Neural cell (in vitro differentiated cells): Measurements from ENCODE around the gene TBC1D5. TPM values are rescaled to one million over a fixed set of nuclear protein-coding genes. Genes with fewer than 3 reads are reported as not detected.

ENCODE experiments used
- H2AFZ ChIP-seq: fragments of 200-600, 300-800 bp; sonication (generic), shearing (Covaris generic); 2 replicates; pipeline ENCODE4 v1.6.0; 2014; ENCODE audit warnings: low read depth, mild to moderate bottlenecking, antibody characterized with exemption, low read length, moderate library complexity
- H3F3A ChIP-seq: fragments of 200-600 bp; shearing (Covaris generic); 2 replicates; pipeline ENCODE4 v1.6.1; 2016; ENCODE audit warnings: mild to moderate bottlenecking, moderate library complexity, mixed read lengths, antibody characterized with exemption, low read length; ENCODE audit not compliant: insufficient read depth, poor library complexity, severe bottlenecking
- H3K27ac ChIP-seq: fragments of 200-600, 300-800 bp; sonication (generic), shearing (Covaris generic); 2 replicates; pipeline ENCODE4 v1.5.1; 2014; ENCODE audit warnings: mild to moderate bottlenecking, low read length, moderate library complexity
- H3K27me3 ChIP-seq: fragments of 300-800, 200-600 bp; sonication (generic), shearing (Covaris generic); 2 replicates; pipeline ENCODE4 v1.6.0; 2014; ENCODE audit warnings: mild to moderate bottlenecking, low read depth, low read length, moderate library complexity; ENCODE audit not compliant: insufficient read depth
- H3K36me3 ChIP-seq: fragments of 300-800, 200-600 bp; sonication (generic), shearing (Covaris generic); 2 replicates; pipeline ENCODE4 v1.5.1; 2014; ENCODE audit warnings: mild to moderate bottlenecking, antibody characterized with exemption, low read length, moderate library complexity; ENCODE audit not compliant: insufficient read depth
- H3K4me2 ChIP-seq: fragments of 300-800, 200-600 bp; sonication (generic), shearing (Covaris generic); 2 replicates; pipeline ENCODE4 v1.6.0; 2014; ENCODE audit warnings: mild to moderate bottlenecking, low read length
- H3K4me3 ChIP-seq: fragments of 300-800, 200-600 bp; sonication (generic), shearing (Covaris generic); 2 replicates; pipeline ENCODE4 v1.5.1; 2014; ENCODE audit warnings: mild to moderate bottlenecking, low read length, moderate library complexity
- H3K79me2 ChIP-seq: fragments of 200-600 bp; shearing (Covaris generic); replicated peaks from 2 replicates; pipeline ENCODE4 v1.6.0; 2014; ENCODE audit warnings: mild to moderate bottlenecking, low read length, moderate library complexity; ENCODE audit not compliant: insufficient read depth
- H3K9ac ChIP-seq: fragments of 300-800, 200-600 bp; sonication (generic), shearing (Covaris generic); 2 replicates; pipeline ENCODE4 v1.6.1; 2016; ENCODE audit warnings: mild to moderate bottlenecking, low read length, mixed read lengths
- H3K9me2 ChIP-seq: fragments of 200-600 bp; shearing (Covaris generic); 2 replicates; pipeline ENCODE4 v1.6.1; 2016; ENCODE audit warnings: mild to moderate bottlenecking, low read length, mixed read lengths; ENCODE audit not compliant: insufficient read depth
- H3K9me3 ChIP-seq: fragments of 200-600, 300-800 bp; sonication (generic), shearing (Covaris generic); 2 replicates; pipeline ENCODE4 v1.6.1; 2016; ENCODE audit warnings: mild to moderate bottlenecking, mixed run types, low read length, moderate library complexity, mixed read lengths
- H4K20me1 ChIP-seq: fragments of 200-600 bp; shearing (Covaris generic); 2 replicates; pipeline ENCODE4 v1.6.1; 2016; ENCODE audit warnings: mild to moderate bottlenecking, mixed run types; ENCODE audit not compliant: insufficient read depth
- EZH2 ChIP-seq: fragments of 200-600, 300-800 bp; shearing (Covaris generic), sonication (generic); IDR thresholded peaks from 2 replicates; pipeline ENCODE4 v1.6.1; 2014; ENCODE audit warnings: antibody characterized with exemption, low read length, borderline replicate concordance, mild to moderate bottlenecking; ENCODE audit not compliant: insufficient read depth, poor library complexity, severe bottlenecking
- MXI1 ChIP-seq: fragments of 450-650 bp; conservative IDR thresholded peaks from 2 replicates; pipeline ENCODE4 v1.6.1; 2014; ENCODE audit warnings: antibody characterized with exemption, mild to moderate bottlenecking; ENCODE audit not compliant: poor library complexity, severe bottlenecking
- TAF1 ChIP-seq: IDR thresholded peaks from 2 replicates; pipeline ENCODE4 v1.6.1; 2012; ENCODE audit warnings: low read depth
- polyA plus RNA-seq: library from polyadenylated mRNA; depleted of rRNA; stranded (reverse); fragments of >200 nt; gene quantifications from 2 replicates; pipeline ENCODE4 v1.2.3, GENCODE V29; 2014
- TF ChIP-seq, protein P1 (sequence below): fragments of 450-650 bp; IDR thresholded peaks from 2 replicates; pipeline ENCODE4 v1.5.1; 2014; ENCODE audit warnings: antibody characterized with exemption, mild to moderate bottlenecking, moderate library complexity; ENCODE audit not compliant: poor library complexity, severe bottlenecking

TBC1D5 gene
- polyA plus RNA-seq, 1 donor from 2014 or later, result 28.3 TPM

DNA sequence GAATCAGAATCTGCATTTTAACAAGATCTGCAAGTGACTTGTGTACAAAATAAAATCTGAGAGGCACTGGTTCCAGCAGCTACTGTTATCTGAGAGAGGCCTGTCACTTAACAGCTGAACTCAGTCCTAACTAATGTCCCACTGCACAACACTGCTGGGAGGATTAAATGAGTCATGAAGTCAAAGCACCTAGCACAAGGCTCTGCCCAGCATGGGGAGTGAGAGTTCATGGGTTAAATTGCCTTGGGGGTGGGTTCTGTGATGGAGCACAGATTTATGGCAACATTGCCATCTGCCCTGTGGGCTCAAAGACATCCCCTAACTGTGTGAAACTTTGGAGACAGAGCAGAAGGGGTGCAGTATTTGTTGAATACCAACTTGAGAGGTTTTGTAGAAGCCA, 606.7 kb downstream of the TBC1D5 start:
- TF ChIP-seq, protein P1, sequence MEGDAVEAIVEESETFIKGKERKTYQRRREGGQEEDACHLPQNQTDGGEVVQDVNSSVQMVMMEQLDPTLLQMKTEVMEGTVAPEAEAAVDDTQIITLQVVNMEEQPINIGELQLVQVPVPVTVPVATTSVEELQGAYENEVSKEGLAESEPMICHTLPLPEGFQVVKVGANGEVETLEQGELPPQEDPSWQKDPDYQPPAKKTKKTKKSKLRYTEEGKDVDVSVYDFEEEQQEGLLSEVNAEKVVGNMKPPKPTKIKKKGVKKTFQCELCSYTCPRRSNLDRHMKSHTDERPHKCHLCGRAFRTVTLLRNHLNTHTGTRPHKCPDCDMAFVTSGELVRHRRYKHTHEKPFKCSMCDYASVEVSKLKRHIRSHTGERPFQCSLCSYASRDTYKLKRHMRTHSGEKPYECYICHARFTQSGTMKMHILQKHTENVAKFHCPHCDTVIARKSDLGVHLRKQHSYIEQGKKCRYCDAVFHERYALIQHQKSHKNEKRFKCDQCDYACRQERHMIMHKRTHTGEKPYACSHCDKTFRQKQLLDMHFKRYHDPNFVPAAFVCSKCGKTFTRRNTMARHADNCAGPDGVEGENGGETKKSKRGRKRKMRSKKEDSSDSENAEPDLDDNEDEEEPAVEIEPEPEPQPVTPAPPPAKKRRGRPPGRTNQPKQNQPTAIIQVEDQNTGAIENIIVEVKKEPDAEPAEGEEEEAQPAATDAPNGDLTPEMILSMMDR, result no peak
- no peak overlapping the region for H3K27ac ChIP-seq
- H3K9me2 ChIP-seq, result no peaks in the 10 kb centered on the region
- no peaks in the 10 kb centered on the region for H4K20me1 ChIP-seq
- no peak overlapping the region for H3K9ac ChIP-seq
- H3K79me2 ChIP-seq, result no peaks in the 10 kb centered on the region
- no peak overlapping the region for H2AFZ ChIP-seq
- H3K27me3 ChIP-seq, result no peaks in the 10 kb centered on the region
- no peak overlapping the region for H3K4me2 ChIP-seq
- no peaks in the 10 kb centered on the region for H3F3A ChIP-seq
- H3K4me3 ChIP-seq, result no peak overlapping the region
- H3K9me3 ChIP-seq, result no peaks in the 10 kb centered on the region
- H3K36me3 ChIP-seq, result no peaks in the 10 kb centered on the region

GRCh38 chr3:17133632-17134545, 608.5 kb downstream of the TBC1D5 start:
- H3F3A ChIP-seq, result no peaks in the 10 kb centered on the region
- H3K9me2 ChIP-seq, result no peaks in the 10 kb centered on the region
- no peak overlapping the region for H3K27ac ChIP-seq
- no peak overlapping the region for H3K4me3 ChIP-seq
- H3K9me3 ChIP-seq, result no peaks in the 10 kb centered on the region
- no peaks in the 10 kb centered on the region for H3K36me3 ChIP-seq
- no peak overlapping the region for H3K9ac ChIP-seq
- H3K79me2 ChIP-seq, result no peaks in the 10 kb centered on the region
- no peak overlapping the region for H2AFZ ChIP-seq
- no peak overlapping the region for H3K4me2 ChIP-seq
- no peaks in the 10 kb centered on the region for H4K20me1 ChIP-seq
- H3K27me3 ChIP-seq, result no peaks in the 10 kb centered on the region
- TF ChIP-seq EZH2 (no peak), TAF1 (no peak), MXI1 (no peak)

GRCh38 chr3:17132286-17133115, 609.9 kb downstream of the TBC1D5 start:
- Histone ChIP-seq H3K4me2 (no peak overlapping the region), H3K9ac (no peak overlapping the region), H3K27ac (no peak overlapping the region), H3K79me2 (no peaks in the 10 kb centered on the region), H3K9me2 (no peaks in the 10 kb centered on the region), H4K20me1 (no peaks in the 10 kb centered on the region), H3K9me3 (no peaks in the 10 kb centered on the region), H2AFZ (no peak overlapping the region), H3F3A (no peaks in the 10 kb centered on the region), H3K4me3 (no peak overlapping the region), H3K27me3 (no peaks in the 10 kb centered on the region), H3K36me3 (no peaks in the 10 kb centered on the region)
- no peak for TF ChIP-seq EZH2
